ENCODE results near the gene ZCCHC7. TPM values are rescaled to one million over a fixed set of nuclear protein-coding genes. Genes with fewer than 3 reads are reported as not detected.

ZCCHC7 gene
- total RNA-seq, 1 experiment from 2014 or later, result 27.9 TPM

GRCh38 chr9:37218800-37219425 is 98.5 kb downstream of the ZCCHC7 start:
- ChIA-PET CTCF (no interaction called here), POLR2A (ENCODE audit: low non-redundant PET) (no interaction called here)
- H3K36me3 ChIP-seq (ENCODE audit: insufficient read depth, low read length, poor library complexity, severe bottlenecking), result no peaks in the 10 kb centered on the region
- intact Hi-C loops (cut with micrococcal nuclease; ENCODE audit: unreplicated experiment), result loop anchor here (10.0 kb wide), 1 partner anchor 134 kb away; no protein-coding TSS in a partner anchor
- no peak for DNase-seq (ENCODE audit: low spot score)
- no peak overlapping the region for H3K4me3 ChIP-seq (ENCODE audit: low read depth, low read length, poor library complexity, severe bottlenecking)
- no TSS peak for BruUV-seq (replicated peaks)
- no peaks in the 10 kb centered on the region for H3K27me3 ChIP-seq (replicated peaks; ENCODE audit: insufficient read depth, low read depth, low read length, poor library complexity)
- peaks cover 72% of the 10 kb centered on the region for H3K4me1 ChIP-seq (ENCODE audit: insufficient read depth, low read length, poor library complexity, severe bottlenecking)
- TF ChIP-seq EZH2 (IDR thresholded peaks at IDR 0.05; ENCODE audit: borderline replicate concordance, low read depth, low read length, poor library complexity, severe bottlenecking), result no peak
- TF ChIP-seq, protein P1, sequence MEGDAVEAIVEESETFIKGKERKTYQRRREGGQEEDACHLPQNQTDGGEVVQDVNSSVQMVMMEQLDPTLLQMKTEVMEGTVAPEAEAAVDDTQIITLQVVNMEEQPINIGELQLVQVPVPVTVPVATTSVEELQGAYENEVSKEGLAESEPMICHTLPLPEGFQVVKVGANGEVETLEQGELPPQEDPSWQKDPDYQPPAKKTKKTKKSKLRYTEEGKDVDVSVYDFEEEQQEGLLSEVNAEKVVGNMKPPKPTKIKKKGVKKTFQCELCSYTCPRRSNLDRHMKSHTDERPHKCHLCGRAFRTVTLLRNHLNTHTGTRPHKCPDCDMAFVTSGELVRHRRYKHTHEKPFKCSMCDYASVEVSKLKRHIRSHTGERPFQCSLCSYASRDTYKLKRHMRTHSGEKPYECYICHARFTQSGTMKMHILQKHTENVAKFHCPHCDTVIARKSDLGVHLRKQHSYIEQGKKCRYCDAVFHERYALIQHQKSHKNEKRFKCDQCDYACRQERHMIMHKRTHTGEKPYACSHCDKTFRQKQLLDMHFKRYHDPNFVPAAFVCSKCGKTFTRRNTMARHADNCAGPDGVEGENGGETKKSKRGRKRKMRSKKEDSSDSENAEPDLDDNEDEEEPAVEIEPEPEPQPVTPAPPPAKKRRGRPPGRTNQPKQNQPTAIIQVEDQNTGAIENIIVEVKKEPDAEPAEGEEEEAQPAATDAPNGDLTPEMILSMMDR (conservative IDR thresholded peaks at IDR 0.05; ENCODE audit: low read depth, low read length), result no peak
- no peaks in the 10 kb centered on the region for H3K9me3 ChIP-seq (ENCODE audit: low read depth, low read length, poor library complexity, severe bottlenecking)
- H3K27ac ChIP-seq (ENCODE audit: low read depth, low read length, poor library complexity, severe bottlenecking), result no peak overlapping the region

DNA sequence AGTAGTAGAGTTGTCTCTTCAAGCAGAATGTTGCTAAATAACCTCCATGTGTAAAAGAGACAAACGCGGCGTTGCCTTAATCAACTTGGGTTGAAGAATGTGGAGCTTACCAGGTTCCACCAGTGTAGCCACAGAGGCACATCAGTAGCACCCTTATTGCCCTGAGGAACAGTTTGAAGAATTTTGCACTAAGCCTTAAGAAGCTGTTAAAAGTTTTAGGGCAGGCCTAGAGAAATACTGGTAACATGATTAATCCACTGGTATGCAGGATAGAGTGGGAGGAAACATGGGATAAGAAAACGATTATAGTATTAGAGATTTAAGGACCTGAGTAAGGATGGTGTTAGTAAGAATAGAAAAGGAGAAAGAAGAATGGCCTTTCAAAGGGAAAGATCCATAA is 100.6 kb downstream of the ZCCHC7 start:
- no peak for TF ChIP-seq EZH2 (IDR thresholded peaks at IDR 0.05; ENCODE audit: borderline replicate concordance, low read depth, low read length, poor library complexity, severe bottlenecking)
- TF ChIP-seq, protein P1 (conservative IDR thresholded peaks at IDR 0.05; ENCODE audit: low read depth, low read length), result no peak
- peaks cover 52% of the 10 kb centered on the region for H3K4me1 ChIP-seq (ENCODE audit: insufficient read depth, low read length, poor library complexity, severe bottlenecking)
- H3K4me3 ChIP-seq (ENCODE audit: low read depth, low read length, poor library complexity, severe bottlenecking), result no peak overlapping the region
- peak; percentile 75 for DNase-seq (ENCODE audit: low spot score)
- intact Hi-C loops (cut with micrococcal nuclease; ENCODE audit: unreplicated experiment), result no loop called here
- H3K27ac ChIP-seq (ENCODE audit: low read depth, low read length, poor library complexity, severe bottlenecking), result no peak overlapping the region
- no TSS peak for BruUV-seq (replicated peaks)
- ChIA-PET CTCF (no interaction called here), POLR2A (ENCODE audit: low non-redundant PET) (no interaction called here)
- no peaks in the 10 kb centered on the region for H3K27me3 ChIP-seq (replicated peaks; ENCODE audit: insufficient read depth, low read depth, low read length, poor library complexity)
- H3K36me3 ChIP-seq (ENCODE audit: insufficient read depth, low read length, poor library complexity, severe bottlenecking), result no peaks in the 10 kb centered on the region
- H3K9me3 ChIP-seq (ENCODE audit: low read depth, low read length, poor library complexity, severe bottlenecking), result no peaks in the 10 kb centered on the region

GRCh38 chr9:37221489-37222106 is 101.2 kb downstream of the ZCCHC7 start:
- Histone ChIP-seq H3K4me3 (ENCODE audit: low read depth, low read length, poor library complexity, severe bottlenecking) (no peak overlapping the region), H3K27ac (ENCODE audit: low read depth, low read length, poor library complexity, severe bottlenecking) (no peak overlapping the region), H3K4me1 (ENCODE audit: insufficient read depth, low read length, poor library complexity, severe bottlenecking) (peaks cover 45% of the 10 kb centered on the region), H3K27me3 (replicated peaks; ENCODE audit: insufficient read depth, low read depth, low read length, poor library complexity) (no peaks in the 10 kb centered on the region), H3K36me3 (ENCODE audit: insufficient read depth, low read length, poor library complexity, severe bottlenecking) (no peaks in the 10 kb centered on the region), H3K9me3 (ENCODE audit: low read depth, low read length, poor library complexity, severe bottlenecking) (no peaks in the 10 kb centered on the region)
- BruUV-seq (replicated peaks), result no TSS peak
- POLR2A ChIA-PET (ENCODE audit: low non-redundant PET), result no interaction called here
- TF ChIP-seq, protein P1 (conservative IDR thresholded peaks at IDR 0.05; ENCODE audit: low read depth, low read length), result no peak
- no peak for TF ChIP-seq EZH2 (IDR thresholded peaks at IDR 0.05; ENCODE audit: borderline replicate concordance, low read depth, low read length, poor library complexity, severe bottlenecking)
- intact Hi-C loops (cut with micrococcal nuclease; ENCODE audit: unreplicated experiment), result no loop called here
- CTCF ChIA-PET, result interaction anchor here (0.6 kb wide), 1 partner anchor 142 kb away, joined by 3 read pairs; no protein-coding TSS in a partner anchor
- no peak for DNase-seq (ENCODE audit: low spot score)

Measured in A673 (cell line).